PC-3 (cell line): ENCODE measurements around the gene TOMM7. TPM values are rescaled to one million over a fixed set of nuclear protein-coding genes. Genes with fewer than 3 reads are reported as not detected.

ENCODE experiments used
- ATAC-seq: fragments of 200-7000 bp; cut with Tn5 transposase; 2 replicates; pipeline ENCODE4 v1.9.1; 2020; ENCODE audit warnings: mild to moderate bottlenecking, moderate library complexity
- BruUV-seq: library from RNA; stranded (reverse); fragments of 400-500 nt; replicated peaks from 2 replicates; lab custom pipeline; 2021; lab: Mats Ljungman, UMichigan
- CTCF ChIA-PET: fragments of 300-600 bp; sonication (Branson Sonifier 250); formaldehyde crosslinking; loops from one replicate; lab custom pipeline; 2022; ENCODE audit warnings: antibody characterized with exemption; lab: Charles Lee
- POLR2A ChIA-PET: fragments of 300-600 bp; sonication (Branson Sonifier 250); formaldehyde crosslinking; loops from one replicate; lab custom pipeline; 2022; ENCODE audit warnings: antibody characterized with exemption; ENCODE audit not compliant: unreplicated experiment; lab: Charles Lee
- DNase-seq: peaks from one replicate; pipeline ENCODE4 v3.0.0-alpha.2; 2015
- H2AFZ ChIP-seq: fragments of 300-600 bp; sonication (generic); 2 replicates; pipeline ENCODE4 v1.6.0; 2016; ENCODE audit warnings: antibody characterized with exemption, low read length
- H3F3A ChIP-seq: fragments of 300-600 bp; sonication (generic); one replicate; pipeline ENCODE4 v1.6.0; 2017; ENCODE audit warnings: antibody characterized with exemption, low read length, control low read depth, mild to moderate bottlenecking; ENCODE audit not compliant: unreplicated experiment
- H3K27ac ChIP-seq: fragments of 300-600 bp; sonication (generic); 2 replicates; pipeline ENCODE4 v1.5.1; 2016; ENCODE audit warnings: mild to moderate bottlenecking, low read length
- H3K27me3 ChIP-seq: fragments of 300-600 bp; sonication (generic); 2 replicates; pipeline ENCODE4 v1.6.1; 2016; ENCODE audit warnings: low read length, mixed read lengths
- H3K36me3 ChIP-seq: fragments of 300-600 bp; sonication (generic); 2 replicates; pipeline ENCODE4 v1.6.1; 2016; ENCODE audit warnings: low read depth, mixed run types, low read length, mixed read lengths
- H3K4me1 ChIP-seq: fragments of 300-600 bp; sonication (generic); 2 replicates; pipeline ENCODE4 v1.5.1; 2016; ENCODE audit warnings: low read length; ENCODE audit not compliant: insufficient read depth
- H3K4me2 ChIP-seq: fragments of 300-600 bp; sonication (generic); 2 replicates; pipeline ENCODE4 v1.6.0; 2016; ENCODE audit warnings: low read length
- H3K4me3 ChIP-seq: fragments of 300-600 bp; sonication (generic); 2 replicates; pipeline ENCODE4 v1.5.1; 2016; ENCODE audit warnings: mild to moderate bottlenecking, low read length, mixed read lengths
- H3K79me2 ChIP-seq: fragments of 300-600 bp; sonication (generic); 2 replicates; pipeline ENCODE4 v1.6.1; 2017; ENCODE audit warnings: low read length, mixed read lengths
- H3K9ac ChIP-seq: fragments of 300-600 bp; sonication (generic); 2 replicates; pipeline ENCODE4 v1.6.0; 2016; ENCODE audit warnings: mild to moderate bottlenecking, low read length
- H3K9me2 ChIP-seq: fragments of 300-600 bp; sonication (generic); replicated peaks from 2 replicates; pipeline ENCODE4 v1.6.1; 2016; ENCODE audit warnings: mixed run types, low read length, mixed read lengths
- H3K9me3 ChIP-seq: fragments of 300-600 bp; sonication (generic); 2 replicates; pipeline ENCODE4 v1.6.1; 2016; ENCODE audit warnings: low read length, mixed read lengths
- H4K20me1 ChIP-seq: fragments of 300-600 bp; sonication (generic); 2 replicates; pipeline ENCODE4 v1.6.1; 2016; ENCODE audit warnings: low read length, mixed read lengths
- CTCF ChIP-seq: fragments of 300-600 bp; sonication (generic); conservative IDR thresholded peaks from 2 replicates; pipeline ENCODE4 v1.5.1; 2017; ENCODE audit warnings: antibody characterized with exemption, low read depth, mild to moderate bottlenecking, low read length
- EZH2 ChIP-seq: fragments of 300-600 bp; sonication (generic); IDR thresholded peaks from one replicate; pipeline ENCODE4 v1.6.1; 2017; ENCODE audit warnings: antibody characterized with exemption, mild to moderate bottlenecking, low read length; ENCODE audit not compliant: unreplicated experiment
- EZH2phosphoT487 ChIP-seq: fragments of 300-600 bp; sonication (generic); IDR thresholded peaks from 2 replicates; pipeline ENCODE4 v1.6.1; 2018; ENCODE audit warnings: mild to moderate bottlenecking, antibody characterized with exemption, low read length, borderline replicate concordance
- intact Hi-C: fragments of 100-400 bp; cut with micrococcal nuclease; formaldehyde crosslinking; loops from 2 replicates; pipeline ENCODE4 v1.9.0; 2023
- total RNA-seq: library from RNA; depleted of rRNA; stranded (reverse); fragments of >200 nt; gene quantifications from 2 replicates; pipeline ENCODE4 v1.2.3, GENCODE V29; 2014

The TOMM7 gene
- total RNA-seq, 1 experiment from 2014 or later: 151 TPM

DNA sequence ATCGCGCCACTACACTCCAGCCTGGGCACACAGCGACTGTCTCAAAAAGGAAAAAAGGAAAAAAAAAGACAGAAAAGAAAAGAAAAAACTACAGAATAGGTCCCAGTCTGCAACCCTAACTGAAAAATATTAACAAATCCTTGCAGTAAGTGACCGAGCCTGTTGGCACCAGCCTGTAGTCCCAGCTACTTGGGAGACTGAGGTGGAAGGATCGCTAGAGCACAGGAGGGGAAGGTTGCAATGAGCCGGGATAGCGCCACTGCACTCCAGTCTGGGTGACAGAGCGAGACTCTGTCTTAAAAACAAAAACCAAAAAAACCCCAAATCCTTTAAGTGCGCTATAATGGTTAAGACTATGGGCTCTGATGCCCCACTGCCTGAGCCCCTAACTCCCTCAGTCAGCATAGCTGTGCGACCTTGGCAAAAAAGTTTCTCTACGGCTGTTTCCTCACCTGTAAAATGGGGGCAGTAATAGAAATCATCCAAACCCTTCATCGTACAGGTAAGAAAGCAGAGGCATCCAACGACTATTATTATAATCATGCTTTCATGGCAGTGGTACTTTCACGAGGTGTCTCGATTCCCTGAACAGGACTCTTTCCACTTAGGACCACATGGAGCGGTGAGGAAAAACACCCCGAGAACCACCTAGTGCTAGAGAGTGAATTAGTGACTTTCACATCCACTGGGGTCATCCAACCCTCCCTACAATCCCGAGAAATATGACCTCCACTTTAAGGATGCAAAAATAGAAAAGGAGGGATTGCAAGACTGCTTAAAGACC lies 755 bp downstream of the TOMM7 start:
- DNase-seq: peak; percentile 12
- CTCF ChIA-PET: interaction anchor here (0.8 kb wide), 1 partner anchor 264 kb away, joined by 3 read pairs; no protein-coding TSS in a partner anchor
- POLR2A ChIA-PET: interaction anchor here (0.6 kb wide), 1 partner anchor 253 kb away, joined by 3 read pairs; no protein-coding TSS in a partner anchor
- Histone ChIP-seq H3K27me3 (no peaks in the 10 kb centered on the region), H3F3A (no peaks in the 10 kb centered on the region), H3K4me1 (peaks cover 31% of the 10 kb centered on the region), H4K20me1 (peaks cover 5% of the 10 kb centered on the region; the same call in 1 of the 2 replicates), H3K4me3 (peak overlapping the region; percentile 89), H2AFZ (peak overlapping the region; percentile 92), H3K79me2 (peaks cover 54% of the 10 kb centered on the region), H3K4me2 (peak overlapping the region; percentile 97), H3K9me2 (0 out of 2 replicates have a peak, but pooled peaks cover 4% of the 10 kb centered on the region), H3K9ac (peak overlapping the region; percentile 95), H3K36me3 (peaks cover 12% of the 10 kb centered on the region), H3K9me3 (no peaks in the 10 kb centered on the region), H3K27ac (peak overlapping the region; percentile 42)
- intact Hi-C loops: loop anchor here (1.0 to 5.0 kb wide), 5 partner anchors 32 to 360 kb away; partner anchors contain the start of genes HYCC1 and NUP42
- TF ChIP-seq EZH2: no peak
- no peak for TF ChIP-seq EZH2phosphoT487
- TF ChIP-seq CTCF: no peak
- BruUV-seq: TSS peak; percentile 78
- peak; percentile 37 for ATAC-seq

GRCh38 chr7:22819476-22819875 lies 3.2 kb downstream of the TOMM7 start:
- H3K4me1 ChIP-seq: peaks cover 42% of the 10 kb centered on the region
- H3K9me3 ChIP-seq: no peaks in the 10 kb centered on the region
- intact Hi-C loops: no loop called here
- ChIA-PET POLR2A (no interaction called here), CTCF (no interaction called here)
- no peak for DNase-seq
- no peak for TF ChIP-seq CTCF
- TF ChIP-seq EZH2phosphoT487: no peak
- no peak overlapping the region for H3K27ac ChIP-seq
- 0 out of 2 replicates have a peak overlapping the region, but pooled peaks have one; percentile 22 for H3K4me2 ChIP-seq
- peaks cover 3% of the 10 kb centered on the region for H3F3A ChIP-seq
- no peak overlapping the region for H3K9ac ChIP-seq
- no TSS peak for BruUV-seq
- no peak for ATAC-seq
- peaks cover 55% of the 10 kb centered on the region for H3K79me2 ChIP-seq
- H3K4me3 ChIP-seq: no peak overlapping the region
- no peaks in the 10 kb centered on the region for H3K27me3 ChIP-seq
- H2AFZ ChIP-seq: no peak overlapping the region
- peaks cover 5% of the 10 kb centered on the region for H4K20me1 ChIP-seq
- H3K9me2 ChIP-seq: 0 out of 2 replicates have a peak, but pooled peaks cover 4% of the 10 kb centered on the region
- peaks cover 14% of the 10 kb centered on the region for H3K36me3 ChIP-seq
